Stimulated activated CD4-positive, alpha-beta T cell treated with anti-CD3 and anti-CD28 coated beads, Interleukin-2, amount 100 ng/mL, for 24 hours (primary cell): Measurements from ENCODE around the gene NKX1-2.

Experiments
- DNase-seq, 2 donors: peaks; one replicate each; pipeline ENCODE4 v3.0.0-alpha.2; 2020

The NKX1-2 gene

GRCh38 chr10:124450012-124450782 lies at the start of gene NKX1-2:
Gene NKX1-2 (minus strand): TSS chr10:124450035. CDS start chr10:124449943, 92 bp downstream.
- peak in 1 of 2 donors; percentile 46 for DNase-seq

DNA sequence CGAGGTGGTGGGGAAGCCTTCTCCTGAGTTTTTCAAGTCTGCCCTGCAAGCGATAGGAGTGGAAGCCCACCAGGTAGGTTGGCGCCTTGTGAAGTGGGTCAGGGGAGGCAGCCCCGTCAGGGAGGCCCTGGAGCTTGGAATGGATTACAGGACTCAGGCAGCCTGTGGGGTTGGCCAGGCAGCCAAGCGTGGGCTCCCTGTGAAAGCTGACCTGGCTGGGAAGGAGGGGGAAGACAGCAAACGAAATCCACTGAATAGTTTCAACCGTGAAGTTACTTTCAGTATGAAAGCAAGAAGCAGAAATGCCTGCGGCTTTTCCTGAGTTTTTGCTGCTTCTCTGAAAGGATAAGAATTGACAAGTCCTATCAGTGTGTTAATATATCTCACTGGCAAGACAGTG lies 48.2 kb upstream of the NKX1-2 start:
- no peak for DNase-seq

GRCh38 chr10:124497196-124497881 lies 47.5 kb upstream of the NKX1-2 start:
- DNase-seq, result no peak

GRCh38 chr10:124496620-124497019 lies 46.8 kb upstream of the NKX1-2 start:
- DNase-seq, result no peak

DNA sequence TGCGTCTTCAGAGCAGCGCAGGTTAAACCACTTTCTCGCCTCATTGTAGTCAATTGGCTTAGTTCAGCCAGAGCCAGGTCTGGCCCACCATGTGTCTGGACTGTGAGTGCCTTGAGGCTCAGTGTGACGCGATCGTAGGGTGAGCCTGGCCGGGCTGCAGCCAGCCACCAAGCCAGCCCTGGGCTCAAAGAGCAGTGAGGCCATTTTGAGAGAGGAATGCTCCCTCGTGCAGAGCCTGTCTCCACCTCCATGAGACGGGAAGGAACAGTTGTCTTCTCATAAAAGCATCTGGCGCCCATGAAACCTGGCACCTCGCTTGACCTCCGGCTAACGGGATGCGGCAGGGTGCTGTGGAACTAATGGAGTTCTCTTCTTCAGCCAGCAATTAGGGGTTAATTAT lies 46.3 kb upstream of the NKX1-2 start:
- DNase-seq, result no peak

GRCh38 chr10:124495725-124496124 lies 45.9 kb upstream of the NKX1-2 start:
- no peak for DNase-seq

DNA sequence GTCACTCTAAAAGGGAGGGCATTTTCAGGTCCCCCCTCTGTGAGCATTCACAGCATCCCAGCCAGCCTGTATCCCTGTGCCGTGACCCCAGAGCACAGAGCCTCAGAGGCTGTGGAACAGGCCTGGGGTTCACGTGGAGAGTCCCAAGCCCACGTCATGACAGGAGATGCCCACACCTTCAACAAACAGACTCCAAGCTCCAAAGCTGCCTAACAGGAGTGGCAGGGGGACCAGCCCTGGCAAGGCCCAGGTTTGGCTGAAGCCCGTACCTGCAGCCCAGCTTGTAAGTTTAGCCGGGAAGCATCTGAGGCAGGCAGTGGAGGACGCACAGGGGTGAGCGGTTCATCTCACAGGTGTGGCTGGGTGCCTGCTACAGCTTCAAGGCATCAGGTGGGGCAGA lies 45.3 kb upstream of the NKX1-2 start:
- DNase-seq, result no peak

DNA sequence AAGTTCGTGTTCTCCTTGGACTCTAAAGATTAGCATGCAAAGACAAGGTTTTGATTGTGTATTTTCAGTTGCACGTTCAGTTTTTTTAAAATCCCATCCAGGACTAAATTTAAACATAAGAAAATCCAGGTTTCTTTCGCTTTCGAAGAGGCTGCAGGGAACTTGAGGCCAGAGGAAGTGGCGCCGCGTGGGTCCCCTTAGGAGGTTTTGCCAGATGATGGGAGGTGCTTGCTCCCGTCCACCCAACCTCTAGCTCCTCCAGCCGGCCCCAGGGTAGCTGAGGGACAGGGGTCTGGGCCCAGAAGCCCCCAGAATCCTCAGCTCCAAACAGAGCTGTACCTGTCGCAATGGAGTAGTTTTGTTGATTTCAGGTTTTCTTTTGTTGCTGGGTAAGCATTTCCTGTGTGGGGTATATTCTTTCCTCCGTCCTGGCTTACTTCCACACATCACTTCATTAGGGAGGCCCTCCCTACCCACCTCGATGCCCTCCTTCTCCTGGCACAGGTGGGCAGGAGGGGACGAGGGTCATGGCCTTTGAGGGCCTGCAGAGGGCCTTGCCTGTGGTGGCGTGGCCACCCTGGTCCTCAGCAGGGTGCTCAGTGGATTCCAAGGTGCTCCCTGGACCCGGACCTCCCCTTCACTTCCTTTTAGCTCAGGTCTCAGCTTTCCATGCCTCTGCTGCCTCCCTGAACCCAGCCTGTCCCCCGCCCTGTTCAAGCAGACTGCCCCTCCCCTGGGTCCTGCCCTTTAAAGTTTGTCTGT lies 44.4 kb upstream of the NKX1-2 start:
- DNase-seq, result no peak

GRCh38 chr10:124493214-124493882 lies 43.5 kb upstream of the NKX1-2 start:
- DNase-seq, result no peak

DNA sequence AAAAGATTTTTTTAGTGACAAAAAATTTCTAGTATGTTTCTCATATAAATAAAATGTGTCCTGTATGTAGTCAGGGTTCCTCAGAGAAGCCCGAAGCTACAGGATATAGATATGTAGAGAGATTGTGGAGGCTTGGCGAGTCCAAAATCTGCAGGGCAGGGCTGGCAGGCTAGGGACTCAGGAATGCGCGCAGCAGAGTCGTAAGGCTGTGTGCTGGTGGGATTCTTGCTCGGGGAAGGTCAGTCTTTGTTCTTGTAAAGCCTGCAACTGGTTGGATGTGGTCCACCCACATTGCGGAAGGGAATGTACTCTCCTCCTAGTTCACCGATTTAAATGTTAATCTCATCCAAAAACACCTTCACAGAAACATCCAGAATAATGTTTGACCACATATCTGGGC lies 42.4 kb upstream of the NKX1-2 start:
- no peak for DNase-seq

GRCh38 chr10:124491105-124491504 lies 41.3 kb upstream of the NKX1-2 start:
- DNase-seq, result no peak

- no peak for DNase-seq
Observed at GRCh38 chr10:124486635-124487034, 36.8 kb upstream of the NKX1-2 start.

GRCh38 chr10:124484661-124485060 lies 34.8 kb upstream of the NKX1-2 start:
- DNase-seq, result no peak

DNA sequence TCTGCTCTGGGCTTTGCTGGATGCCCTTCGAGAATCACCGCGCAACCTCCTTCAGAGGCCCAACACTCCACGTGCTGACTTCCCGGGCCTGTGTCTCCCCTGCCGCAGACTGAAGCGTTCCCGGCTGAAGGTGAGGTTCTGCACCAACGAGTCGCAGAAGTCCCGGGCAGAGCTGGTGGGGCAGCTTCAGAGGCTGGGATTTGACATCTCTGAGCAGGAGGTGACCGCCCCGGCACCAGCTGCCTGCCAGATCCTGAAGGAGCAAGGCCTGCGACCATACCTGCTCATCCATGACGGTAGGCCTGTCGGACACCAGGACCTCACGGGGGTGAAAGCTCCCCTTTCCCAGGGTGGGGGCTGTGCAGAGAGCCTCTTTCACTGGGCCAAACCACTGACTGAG lies 34.2 kb upstream of the NKX1-2 start:
- DNase-seq, result no peak

DNA sequence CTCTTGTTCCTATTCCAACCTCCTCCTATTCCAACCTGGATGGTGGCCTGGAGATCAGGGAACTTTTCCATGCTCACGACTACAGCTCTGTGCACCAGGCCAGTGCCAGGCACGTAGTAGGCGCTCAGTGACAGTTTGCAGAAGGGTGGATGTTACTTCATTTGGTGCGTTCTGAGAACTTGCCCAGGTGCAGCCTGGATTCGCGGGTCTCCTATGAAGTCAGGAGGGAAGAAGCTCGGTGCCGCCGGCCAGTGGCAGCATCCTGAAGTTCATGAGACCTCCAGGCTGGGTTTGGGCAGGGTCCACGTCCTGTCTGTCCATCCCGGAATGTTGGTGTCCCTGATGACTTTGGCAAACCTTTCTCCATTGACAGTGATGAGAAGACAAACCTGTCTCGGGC lies 33.0 kb upstream of the NKX1-2 start:
- DNase-seq, result no peak

- no peak for DNase-seq
Observed at GRCh38 chr10:124482236-124482800, 32.5 kb upstream of the NKX1-2 start.

GRCh38 chr10:124481717-124482116 lies 31.9 kb upstream of the NKX1-2 start:
- DNase-seq, result no peak

- no peak for DNase-seq
Observed at GRCh38 chr10:124480860-124481259, 31.0 kb upstream of the NKX1-2 start.

DNA sequence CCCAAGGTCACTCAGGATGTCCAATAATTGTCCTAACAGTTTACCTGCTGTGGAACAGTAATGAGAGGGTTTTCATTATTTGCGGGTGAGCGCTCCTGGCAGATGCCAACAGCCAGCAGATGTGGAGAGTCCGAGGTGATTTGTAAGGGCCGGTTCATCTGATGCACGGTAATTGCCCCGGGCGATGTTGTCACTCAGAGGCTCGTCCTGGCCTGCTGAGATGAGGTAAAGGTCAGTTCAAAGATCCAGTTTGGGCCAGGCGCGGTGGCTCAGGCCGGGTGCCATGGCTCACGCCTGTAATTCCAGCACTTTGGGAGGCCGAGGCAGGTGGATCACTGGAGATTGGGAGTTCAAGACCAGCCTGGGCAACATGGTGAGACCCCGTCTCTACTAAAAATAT lies 28.7 kb upstream of the NKX1-2 start:
- DNase-seq, result no peak

- DNase-seq, result no peak
Observed at GRCh38 chr10:124477614-124478363, 28.0 kb upstream of the NKX1-2 start.

GRCh38 chr10:124476043-124476725 lies 26.3 kb upstream of the NKX1-2 start:
- no peak for DNase-seq
